Stimulated activated effector memory CD8-positive, alpha-beta T cell treated with anti-CD3 and anti-CD28 coated beads, Interleukin-12 subunit alpha, Interleukin-12 subunit beta, amount 100 ng/mL, for 72 hours (primary cell): ENCODE results near the gene KLF2.
"Not testable (repeated sequence)": the region's sequence is repeated elsewhere in the genome, so short reads cannot be mapped to it uniquely, and the experiment has no call there.

Experiments used
- ATAC-seq: fragments of 150-1000 bp; cut with Tn5 transposase; 2 replicates; pipeline ENCODE4 v1.10.0; 2021
- DNase-seq, 2 donors: peaks; one replicate each; pipeline ENCODE4 v3.0.0; 2021 to 2022; ENCODE audit warnings: low spot score in 2 of 2
- H3K27ac Mint-ChIP-seq: one replicate; pipeline ENCODE4 v1.8.0; 2022; ENCODE audit warnings: mild to moderate bottlenecking, mixed read lengths
- H3K36me3 Mint-ChIP-seq: one replicate; pipeline ENCODE4 v1.8.0; 2022; ENCODE audit warnings: mild to moderate bottlenecking, mixed read lengths
- H3K4me1 Mint-ChIP-seq: one replicate; pipeline ENCODE4 v1.8.0; 2022; ENCODE audit warnings: mixed read lengths
- H3K4me3 Mint-ChIP-seq: one replicate; pipeline ENCODE4 v1.8.0; 2022; ENCODE audit warnings: mild to moderate bottlenecking, mixed read lengths
- H3K9me3 Mint-ChIP-seq: one replicate; pipeline ENCODE4 v1.8.0; 2022; ENCODE audit warnings: mixed read lengths

KLF2 gene

GRCh38 chr19:16324384-16325160 is at the start of gene KLF2:
KLF2 (plus strand) TSS chr19:16324826; CDS start chr19:16324924, 98 bp downstream.
- Mint-ChIP-seq H3K9me3 (no peaks in the 10 kb centered on the region), H3K4me1 (peaks cover 42% of the 10 kb centered on the region), H3K4me3 (peak within 1 kb of the TSS; percentile 78), H3K27ac (peak within 1 kb of the TSS; percentile 83), H3K36me3 (peaks cover 32% of the 10 kb centered on the region)
- ATAC-seq (peak; percentile 82), DNase-seq (peak; percentile 68 to 87)

GRCh38 chr19:16280306-16280705 is 44.3 kb upstream of the KLF2 start:
- peaks cover 21% of the 10 kb centered on the region for H3K4me1 Mint-ChIP-seq
- no peak overlapping the region for H3K27ac Mint-ChIP-seq
- no peak overlapping the region for H3K4me3 Mint-ChIP-seq

GRCh38 chr19:16281743-16282142 is 42.9 kb upstream of the KLF2 start:
- H3K4me1 Mint-ChIP-seq = peaks cover 24% of the 10 kb centered on the region

More at GRCh38 chr19:16280306-16280705, 44.3 kb upstream of the KLF2 start:
- Mint-ChIP-seq H3K36me3 (peaks cover 6% of the 10 kb centered on the region), H3K9me3 (no peaks in the 10 kb centered on the region)
- no peak for DNase-seq
- ATAC-seq = no peak

GRCh38 chr19:16283210-16284061 is 41.2 kb upstream of the KLF2 start:
- no peaks in the 10 kb centered on the region for H3K9me3 Mint-ChIP-seq
- H3K4me3 Mint-ChIP-seq = peak overlapping the region; percentile 51
- H3K4me1 Mint-ChIP-seq = peaks cover 30% of the 10 kb centered on the region
- H3K36me3 Mint-ChIP-seq = peaks cover 6% of the 10 kb centered on the region
- ATAC-seq (peak; percentile 80), DNase-seq (peak; percentile 20 to 64)
- peak overlapping the region; percentile 54 for H3K27ac Mint-ChIP-seq

More at GRCh38 chr19:16281743-16282142, 42.9 kb upstream of the KLF2 start:
- ATAC-seq (no peak), DNase-seq (no peak)
- H3K36me3 Mint-ChIP-seq = peaks cover 6% of the 10 kb centered on the region
- H3K4me3 Mint-ChIP-seq = no peak overlapping the region
- no peaks in the 10 kb centered on the region for H3K9me3 Mint-ChIP-seq
- H3K27ac Mint-ChIP-seq = no peak overlapping the region

- H3K36me3 Mint-ChIP-seq = peaks cover 6% of the 10 kb centered on the region
- H3K9me3 Mint-ChIP-seq = no peaks in the 10 kb centered on the region
- H3K4me3 Mint-ChIP-seq = no peak overlapping the region
- H3K27ac Mint-ChIP-seq = no peak overlapping the region
- peaks cover 32% of the 10 kb centered on the region for H3K4me1 Mint-ChIP-seq
- DNase-seq (no peak), ATAC-seq (no peak)
Observed at GRCh38 chr19:16284505-16284904, 40.1 kb upstream of the KLF2 start.

GRCh38 chr19:16285079-16285478 is 39.5 kb upstream of the KLF2 start:
- H3K36me3 Mint-ChIP-seq, ATAC-seq, H3K9me3 Mint-ChIP-seq, DNase-seq, H3K4me3 Mint-ChIP-seq, H3K27ac Mint-ChIP-seq: not testable (repeated sequence)
- H3K4me1 Mint-ChIP-seq = peaks cover 30% of the 10 kb centered on the region

GRCh38 chr19:16285769-16286498 is 38.7 kb upstream of the KLF2 start:
- Mint-ChIP-seq H3K4me1 (peaks cover 29% of the 10 kb centered on the region), H3K4me3 (no peak overlapping the region), H3K27ac (no peak overlapping the region), H3K9me3 (no peaks in the 10 kb centered on the region), H3K36me3 (no peaks in the 10 kb centered on the region)
- DNase-seq = no peak
- no peak for ATAC-seq

GRCh38 chr19:16288544-16288943 is 36.1 kb upstream of the KLF2 start:
- Mint-ChIP-seq H3K4me1 (peaks cover 15% of the 10 kb centered on the region), H3K4me3 (no peak overlapping the region), H3K36me3 (no peaks in the 10 kb centered on the region), H3K9me3 (no peaks in the 10 kb centered on the region), H3K27ac (no peak overlapping the region)
- DNase-seq = no peak
- no peak for ATAC-seq

GRCh38 chr19:16289594-16289993 is 35.0 kb upstream of the KLF2 start:
- peaks cover 15% of the 10 kb centered on the region for H3K4me1 Mint-ChIP-seq
- H3K36me3 Mint-ChIP-seq = no peaks in the 10 kb centered on the region
- H3K4me3 Mint-ChIP-seq = no peak overlapping the region
- no peaks in the 10 kb centered on the region for H3K9me3 Mint-ChIP-seq
- no peak for DNase-seq
- no peak overlapping the region for H3K27ac Mint-ChIP-seq
- no peak for ATAC-seq

- Mint-ChIP-seq H3K4me1 (peaks cover 15% of the 10 kb centered on the region), H3K4me3 (no peak overlapping the region), H3K9me3 (no peaks in the 10 kb centered on the region), H3K36me3 (no peaks in the 10 kb centered on the region), H3K27ac (no peak overlapping the region)
- DNase-seq (no peak), ATAC-seq (no peak)
Observed at GRCh38 chr19:16290692-16291091, 33.9 kb upstream of the KLF2 start.

- ATAC-seq = no peak
- Mint-ChIP-seq H3K9me3 (no peaks in the 10 kb centered on the region), H3K27ac (no peak overlapping the region), H3K36me3 (no peaks in the 10 kb centered on the region), H3K4me3 (no peak overlapping the region), H3K4me1 (peaks cover 5% of the 10 kb centered on the region)
- no peak for DNase-seq
Observed at GRCh38 chr19:16293118-16294091, 31.2 kb upstream of the KLF2 start.

GRCh38 chr19:16295057-16295456 is 29.6 kb upstream of the KLF2 start:
- Mint-ChIP-seq H3K4me1 (no peaks in the 10 kb centered on the region), H3K4me3 (no peak overlapping the region), H3K27ac (no peak overlapping the region), H3K36me3 (no peaks in the 10 kb centered on the region), H3K9me3 (no peaks in the 10 kb centered on the region)
- ATAC-seq (no peak), DNase-seq (no peak)

- H3K9me3 Mint-ChIP-seq = no peaks in the 10 kb centered on the region
- no peaks in the 10 kb centered on the region for H3K36me3 Mint-ChIP-seq
- no peak overlapping the region for H3K4me3 Mint-ChIP-seq
Observed at GRCh38 chr19:16296713-16297112, 27.9 kb upstream of the KLF2 start.

GRCh38 chr19:16297575-16298178 is 26.9 kb upstream of the KLF2 start:
- no peak overlapping the region for H3K27ac Mint-ChIP-seq
- H3K4me1 Mint-ChIP-seq = no peaks in the 10 kb centered on the region
- no peaks in the 10 kb centered on the region for H3K9me3 Mint-ChIP-seq
- H3K36me3 Mint-ChIP-seq = no peaks in the 10 kb centered on the region
- ATAC-seq (no peak), DNase-seq (no peak)
- no peak overlapping the region for H3K4me3 Mint-ChIP-seq

More at GRCh38 chr19:16296713-16297112, 27.9 kb upstream of the KLF2 start:
- H3K27ac Mint-ChIP-seq = no peak overlapping the region
- ATAC-seq = no peak
- no peaks in the 10 kb centered on the region for H3K4me1 Mint-ChIP-seq
- DNase-seq = no peak
